Loucy (cell line): Measurements from ENCODE around the gene ERCC5.

Experiments used
- H2AFZ ChIP-seq: fragments of 200-600 bp; sonication (generic); 2 replicates; pipeline ENCODE4 v1.6.0; 2016; ENCODE audit warnings: antibody characterized with exemption, mild to moderate bottlenecking, low read length, moderate library complexity
- H3F3A ChIP-seq: fragments of 200-600 bp; 2 replicates; pipeline ENCODE4 v1.6.0; 2016; ENCODE audit warnings: antibody characterized with exemption, low read depth, mild to moderate bottlenecking
- H3K27me3 ChIP-seq: fragments of 200-600 bp; sonication (generic); 2 replicates; pipeline ENCODE4 v1.6.1; 2014; ENCODE audit warnings: low read length, mild to moderate bottlenecking; ENCODE audit not compliant: insufficient read depth, poor library complexity, severe bottlenecking
- H3K36me3 ChIP-seq: fragments of 200-600 bp; sonication (generic); 2 replicates; pipeline ENCODE4 v1.6.1; 2016; ENCODE audit warnings: low read length; ENCODE audit not compliant: insufficient read depth
- H3K4me1 ChIP-seq: fragments of 200-600 bp; sonication (generic); 2 replicates; pipeline ENCODE4 v1.5.1; 2014; ENCODE audit warnings: low read length, mild to moderate bottlenecking; ENCODE audit not compliant: insufficient read depth, poor library complexity, severe bottlenecking
- H3K4me2 ChIP-seq: fragments of 200-600 bp; sonication (generic); 2 replicates; pipeline ENCODE4 v1.6.0; 2014; ENCODE audit warnings: antibody characterized with exemption, low read length, low read depth, mild to moderate bottlenecking; ENCODE audit not compliant: poor library complexity, severe bottlenecking
- H3K4me3 ChIP-seq: fragments of 200-600 bp; sonication (generic); 2 replicates; pipeline ENCODE4 v1.5.1; 2014; ENCODE audit warnings: low read length, mild to moderate bottlenecking, mixed read lengths; ENCODE audit not compliant: poor library complexity, severe bottlenecking
- H3K79me2 ChIP-seq: fragments of 200-600 bp; sonication (generic); 2 replicates; pipeline ENCODE4 v1.6.1; 2014; ENCODE audit warnings: low read length; ENCODE audit not compliant: insufficient read depth
- H3K9ac ChIP-seq: fragments of 200-600 bp; sonication (generic); 2 replicates; pipeline ENCODE4 v1.6.0; 2014; ENCODE audit warnings: mild to moderate bottlenecking, low read depth, low read length, moderate library complexity; ENCODE audit not compliant: poor library complexity, severe bottlenecking
- H3K9me2 ChIP-seq: fragments of 200-600 bp; sonication (generic); replicated peaks from 2 replicates; pipeline ENCODE4 v1.6.1; 2016; ENCODE audit warnings: low read depth, low read length, mixed read lengths
- H3K9me3 ChIP-seq: fragments of 200-600 bp; sonication (generic); 2 replicates; pipeline ENCODE4 v1.6.1; 2014; ENCODE audit warnings: mild to moderate bottlenecking, antibody characterized with exemption, low read length, low read depth; ENCODE audit not compliant: insufficient read depth
- H4K20me1 ChIP-seq: fragments of 200-600 bp; sonication (generic); 2 replicates; pipeline ENCODE4 v1.6.0; 2014; ENCODE audit warnings: antibody characterized with exemption, low read length, mild to moderate bottlenecking; ENCODE audit not compliant: insufficient read depth, poor library complexity, severe bottlenecking
- CTCF ChIP-seq: fragments of 200-600 bp; sonication (generic); conservative IDR thresholded peaks from 2 replicates; pipeline ENCODE4 v1.5.1; 2014; ENCODE audit warnings: mild to moderate bottlenecking, antibody characterized with exemption, low read length
- EZH2phosphoT487 ChIP-seq: fragments of 200-600 bp; IDR thresholded peaks from 2 replicates; pipeline ENCODE4 v1.6.1; 2018; ENCODE audit warnings: antibody characterized with exemption, mild to moderate bottlenecking, moderate library complexity, borderline replicate concordance

Gene ERCC5

GRCh38 chr13:102817907-102818306 lies 27.9 kb upstream of the ERCC5 start:
- Histone ChIP-seq H4K20me1 (no peaks in the 10 kb centered on the region), H3K9me2 (no peaks in the 10 kb centered on the region), H3K36me3 (no peaks in the 10 kb centered on the region), H3K4me1 (peaks cover 12% of the 10 kb centered on the region), H3K27me3 (no peaks in the 10 kb centered on the region), H3K4me2 (no peak overlapping the region), H3K9me3 (no peaks in the 10 kb centered on the region), H3K9ac (no peak overlapping the region), H3F3A (no peaks in the 10 kb centered on the region), H3K79me2 (no peaks in the 10 kb centered on the region), H3K4me3 (no peak overlapping the region), H2AFZ (no peak overlapping the region)
- no peak for TF ChIP-seq EZH2phosphoT487
- TF ChIP-seq CTCF, result no peak

- Histone ChIP-seq H3K4me1 (no peaks in the 10 kb centered on the region), H3K36me3 (no peaks in the 10 kb centered on the region), H3K4me2 (no peak overlapping the region), H2AFZ (no peak overlapping the region), H3K79me2 (no peaks in the 10 kb centered on the region), H3K9me2 (no peaks in the 10 kb centered on the region), H4K20me1 (no peaks in the 10 kb centered on the region), H3K9me3 (no peaks in the 10 kb centered on the region; the same call in 1 of the 2 replicates), H3K9ac (no peak overlapping the region), H3K27me3 (no peaks in the 10 kb centered on the region), H3K4me3 (no peak overlapping the region), H3F3A (no peaks in the 10 kb centered on the region)
- TF ChIP-seq CTCF, result no peak
- no peak for TF ChIP-seq EZH2phosphoT487
These were observed 20.4 kb upstream of the ERCC5 start for GRCh38 chr13:102825400-102825799.

- TF ChIP-seq EZH2phosphoT487 (no peak), CTCF (no peak)
- H3K4me2 ChIP-seq, result no peak overlapping the region
- no peaks in the 10 kb centered on the region for H4K20me1 ChIP-seq
- H2AFZ ChIP-seq, result no peak overlapping the region
- H3K9ac ChIP-seq, result no peak overlapping the region
- H3F3A ChIP-seq, result no peaks in the 10 kb centered on the region
- no peaks in the 10 kb centered on the region for H3K36me3 ChIP-seq
- no peaks in the 10 kb centered on the region for H3K4me1 ChIP-seq
- H3K79me2 ChIP-seq, result no peaks in the 10 kb centered on the region
- H3K9me3 ChIP-seq, result no peaks in the 10 kb centered on the region; the same call in 1 of the 2 replicates
- H3K27me3 ChIP-seq, result no peaks in the 10 kb centered on the region
- H3K4me3 ChIP-seq, result no peak overlapping the region
- no peaks in the 10 kb centered on the region for H3K9me2 ChIP-seq
These were observed 19.7 kb upstream of the ERCC5 start for GRCh38 chr13:102825921-102826706.
